ENCODE results near the gene ANXA1. TPM values are rescaled to one million over a fixed set of nuclear protein-coding genes. Genes with fewer than 3 reads are reported as not detected.

ANXA1 gene
- total and polyA plus RNA-seq, 2 donors (not counting 3 experiments of a cell fraction or from before 2014, with no cell fraction given), result 403 to 525 TPM

DNA sequence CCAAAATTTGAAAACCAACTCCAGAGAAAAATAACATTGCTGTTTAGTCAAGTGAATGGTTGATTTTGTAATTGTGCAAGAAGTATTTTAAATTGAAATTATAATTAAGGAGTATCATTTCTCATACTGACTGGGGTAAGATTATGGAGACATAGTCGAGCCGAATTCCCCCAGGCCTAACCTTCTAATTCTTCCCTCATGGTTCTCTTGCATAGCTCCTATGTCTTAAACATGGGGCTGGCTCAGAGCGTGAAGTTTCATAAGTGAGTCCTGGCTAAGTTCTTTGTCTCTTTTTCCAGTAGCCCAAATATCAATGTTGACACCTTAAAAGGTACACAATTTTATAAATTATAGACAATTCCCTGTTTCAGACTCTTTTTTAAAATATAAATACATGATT is 46.7 kb upstream of the ANXA1 start:
- no peak overlapping the region for H3K27ac ChIP-seq (ENCODE audit: insufficient read depth, low read depth, low read length)
- FAIRE-seq (no peak), DNase-seq (ENCODE audit: low read depth, low spot score) (no peak)
- H4K20me1 ChIP-seq (replicated peaks; ENCODE audit: control insufficient read depth, extremely low read depth, insufficient read depth, low read length), result no peaks in the 10 kb centered on the region
- no peaks in the 10 kb centered on the region for H3K9me1 ChIP-seq (replicated peaks; ENCODE audit: control insufficient read depth, extremely low read depth, insufficient read depth, low read length)
- ChIA-PET CTCF (no interaction called here), POLR2A (no interaction called here)
- BruUV-seq (replicated peaks), result no TSS peak
- dilution Hi-C loops (cut with MboI; ENCODE audit: extremely low pct_ligation_motif_present, low sequenced_read_pairs) (no loop called here), intact Hi-C loops (cut with micrococcal nuclease) (no loop called here)
- H3K4me1 ChIP-seq (ENCODE audit: control insufficient read depth, extremely low read depth, insufficient read depth, low read length), result no peaks in the 10 kb centered on the region
- H2AFZ ChIP-seq (ENCODE audit: low read depth, low read length), result no peak overlapping the region
- no peaks in the 10 kb centered on the region for H3K9me3 ChIP-seq (replicated peaks; ENCODE audit: control insufficient read depth, insufficient read depth, low read length)
- H3K36me3 ChIP-seq (ENCODE audit: control insufficient read depth in 2 of 2, extremely low read depth in 1 of 2, insufficient read depth in 2 of 2, low read length in 2 of 2), result no peaks in the 10 kb centered on the region
- no peak for TF ChIP-seq POLR2A (IDR thresholded peaks at IDR 0.05; ENCODE audit: low read depth, low read length)
- no peak for TF ChIP-seq JUN (IDR thresholded peaks at IDR 0.05; ENCODE audit: borderline replicate concordance, insufficient read depth, insufficient read length, low read depth)
- TF ChIP-seq, protein P1, sequence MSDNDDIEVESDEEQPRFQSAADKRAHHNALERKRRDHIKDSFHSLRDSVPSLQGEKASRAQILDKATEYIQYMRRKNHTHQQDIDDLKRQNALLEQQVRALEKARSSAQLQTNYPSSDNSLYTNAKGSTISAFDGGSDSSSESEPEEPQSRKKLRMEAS (IDR thresholded peaks at IDR 0.05; ENCODE audit: insufficient read depth, insufficient read length), result no peak
- TF ChIP-seq MYC (IDR thresholded peaks at IDR 0.05; ENCODE audit: low read depth, low read length), result no peak
- TF ChIP-seq FOS (IDR thresholded peaks at IDR 0.05; ENCODE audit: borderline replicate concordance, insufficient read depth, low read length), result no peak
- TF ChIP-seq, protein P2, sequence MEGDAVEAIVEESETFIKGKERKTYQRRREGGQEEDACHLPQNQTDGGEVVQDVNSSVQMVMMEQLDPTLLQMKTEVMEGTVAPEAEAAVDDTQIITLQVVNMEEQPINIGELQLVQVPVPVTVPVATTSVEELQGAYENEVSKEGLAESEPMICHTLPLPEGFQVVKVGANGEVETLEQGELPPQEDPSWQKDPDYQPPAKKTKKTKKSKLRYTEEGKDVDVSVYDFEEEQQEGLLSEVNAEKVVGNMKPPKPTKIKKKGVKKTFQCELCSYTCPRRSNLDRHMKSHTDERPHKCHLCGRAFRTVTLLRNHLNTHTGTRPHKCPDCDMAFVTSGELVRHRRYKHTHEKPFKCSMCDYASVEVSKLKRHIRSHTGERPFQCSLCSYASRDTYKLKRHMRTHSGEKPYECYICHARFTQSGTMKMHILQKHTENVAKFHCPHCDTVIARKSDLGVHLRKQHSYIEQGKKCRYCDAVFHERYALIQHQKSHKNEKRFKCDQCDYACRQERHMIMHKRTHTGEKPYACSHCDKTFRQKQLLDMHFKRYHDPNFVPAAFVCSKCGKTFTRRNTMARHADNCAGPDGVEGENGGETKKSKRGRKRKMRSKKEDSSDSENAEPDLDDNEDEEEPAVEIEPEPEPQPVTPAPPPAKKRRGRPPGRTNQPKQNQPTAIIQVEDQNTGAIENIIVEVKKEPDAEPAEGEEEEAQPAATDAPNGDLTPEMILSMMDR (IDR thresholded peaks at IDR 0.05; ENCODE audit: extremely low read depth in 1 of 2, insufficient read depth in 1 of 2, low read depth in 1 of 2, low read length in 2 of 2), result no peak
- no peak for TF ChIP-seq GATA2 (IDR thresholded peaks at IDR 0.05; ENCODE audit: insufficient read depth, insufficient read length, low read depth, low read length)
- TF ChIP-seq EZH2 (IDR thresholded peaks at IDR 0.05; ENCODE audit: borderline replicate concordance, low read depth, low read length, severe bottlenecking), result no peak
- TF ChIP-seq POLR2AphosphoS5 (IDR thresholded peaks at IDR 0.05; ENCODE audit: insufficient read depth, low read depth, low read length), result no peak
- no peaks in the 10 kb centered on the region for H3K79me2 ChIP-seq (ENCODE audit: control insufficient read depth, insufficient read depth, low read length)
- no peak overlapping the region for H3K9ac ChIP-seq (replicated peaks; ENCODE audit: extremely low read depth, insufficient read depth, low read length)
- no peak overlapping the region for H3K4me3 ChIP-seq (replicated peaks in 1 of 3; ENCODE audit: insufficient read depth in 1 of 3, low read depth in 1 of 3, low read length in 3 of 3)
- H3K4me2 ChIP-seq (ENCODE audit: insufficient read depth, low read length), result no peak overlapping the region
- no peaks in the 10 kb centered on the region for H3K27me3 ChIP-seq (ENCODE audit: control insufficient read depth in 2 of 2, insufficient read depth in 2 of 2, low read length in 2 of 2)
